ENCODE results near the gene STAM2. TPM values are rescaled to one million over a fixed set of nuclear protein-coding genes. Genes with fewer than 3 reads are reported as not detected.
A peak's percentile ranks its signal among the peaks of the same experiment; 100 is the strongest.

STAM2 gene
- total and polyA plus RNA-seq, 2 of the 13 experiments (the other 11 are each of a cell fraction or from before 2014, with no cell fraction given): 14.7 to 24.1 TPM

DNA sequence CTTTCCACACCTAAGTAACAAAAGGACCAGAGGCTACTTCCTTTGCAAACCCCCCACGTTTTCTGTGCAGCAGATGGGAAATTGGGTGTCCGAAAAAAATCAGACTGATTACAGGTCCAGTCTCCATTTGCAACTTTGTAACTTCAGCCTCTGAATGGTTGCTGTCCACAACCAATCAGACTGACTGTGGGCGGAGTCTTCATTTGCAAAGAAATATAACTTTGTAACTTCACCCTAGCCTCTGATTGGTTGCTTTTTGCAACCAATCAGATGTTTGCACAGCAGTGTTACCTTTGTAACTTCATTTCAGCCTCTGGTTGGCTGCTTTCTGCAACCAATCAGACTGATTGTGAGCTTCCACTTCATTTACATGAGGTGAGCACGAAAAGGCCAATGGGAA lies 48.9 kb downstream of the STAM2 start:
- FAIRE-seq (no peak), ATAC-seq (no peak), DNase-seq (ENCODE audit: low spot score) (no peak)
- WGBS (ENCODE audit: low lambda C conversion rate): 96% methylated on average over 4 of the region's 4 CpGs
- Histone ChIP-seq H3K27me3 (ENCODE audit: control insufficient read depth in 1 of 2, insufficient read depth in 2 of 2, low read length in 2 of 2) (no peaks in the 10 kb centered on the region), H3K4me1 (ENCODE audit: insufficient read depth, low read length) (no peaks in the 10 kb centered on the region), H3K27ac (ENCODE audit: extremely low read length, insufficient read depth, low read length) (no peak overlapping the region), H3K9ac (ENCODE audit: insufficient read depth, low read depth, low read length) (no peak overlapping the region), H3K4me3 (replicated peaks in 1 of 3; ENCODE audit: insufficient read depth in 1 of 3, low read depth in 2 of 3, low read length in 3 of 3) (no peak overlapping the region), H2AFZ (ENCODE audit: low read length) (no peak overlapping the region), H3K36me3 (replicated peaks in 1 of 2; ENCODE audit: control insufficient read depth in 1 of 2, insufficient read depth in 2 of 2, low read length in 2 of 2) (peaks cover 0 to 5% of the 10 kb centered on the region in 2 experiments; a peak in 3 of 5 replicates), H3K4me2 (ENCODE audit: low read depth, low read length) (no peak overlapping the region), H3K9me3 (ENCODE audit: low read length) (no peaks in the 10 kb centered on the region), H3K79me2 (ENCODE audit: insufficient read depth, low read length) (no peaks in the 10 kb centered on the region), H4K20me1 (ENCODE audit: insufficient read depth, low read length) (no peaks in the 10 kb centered on the region)
- CTCF ChIA-PET (ENCODE audit: low intra/inter-chr PET ratio, low total read pairs): no interaction called here
- no TSS peak for BruUV-seq (replicated peaks)
- POLR2A ChIA-PET: no interaction called here
- TF ChIP-seq RFXAP (CRISPR knock-in tag; IDR thresholded peaks at IDR 0.05; ENCODE audit: borderline replicate concordance): no peak
- TF ChIP-seq KDM3A (CRISPR knock-in tag; IDR thresholded peaks at IDR 0.05; ENCODE audit: low read depth): no peak
- 0 out of 2 replicates have a peak, but pooled peaks have one; percentile 28 for TF ChIP-seq NFYC (CRISPR knock-in tag; IDR thresholded peaks at IDR 0.05)
- intact Hi-C loops (cut with micrococcal nuclease; ENCODE audit: unreplicated experiment) (no loop called here), in situ Hi-C loops (cut with HindIII; ENCODE audit: extremely low pct_ligation_motif_present, low pct_unique_long_range_greater_than_20kb) (no loop called here)

DNA sequence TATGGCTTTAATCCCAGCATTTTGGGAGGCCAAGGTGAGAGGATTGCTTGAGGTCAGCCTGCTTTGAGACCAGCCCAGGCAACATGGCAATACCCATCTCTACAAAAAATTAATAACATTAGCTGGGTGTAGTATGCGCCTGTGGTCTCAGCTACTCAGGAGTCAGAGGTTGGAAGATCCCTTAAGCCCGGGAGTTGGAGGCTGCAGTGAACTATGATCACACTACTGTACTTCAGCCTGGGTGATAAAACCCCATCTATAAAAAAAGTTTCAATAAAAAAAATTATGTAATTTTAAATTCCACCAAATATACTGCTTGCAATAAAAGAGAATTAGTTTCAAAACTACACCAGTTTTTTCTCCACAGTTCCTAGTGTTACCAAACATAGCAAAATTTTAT lies 53.4 kb downstream of the STAM2 start:
- ChIA-PET POLR2A (no interaction called here), CTCF (ENCODE audit: low intra/inter-chr PET ratio, low total read pairs) (no interaction called here)
- TF ChIP-seq KLF12 (CRISPR knock-in tag; IDR thresholded peaks at IDR 0.05; ENCODE audit: borderline replicate concordance) (no peak), NR2F6 (IDR thresholded peaks at IDR 0.05) (no peak), NR2F6 (CRISPR knock-in tag; IDR thresholded peaks at IDR 0.05) (no peak), ZNF557 (CRISPR knock-in tag; IDR thresholded peaks at IDR 0.05) (no peak), ZNF563 (CRISPR knock-in tag; IDR thresholded peaks at IDR 0.05) (no peak), RFX5 (IDR thresholded peaks at IDR 0.05; ENCODE audit: low read depth, low read length) (no peak)
- TF ChIP-seq, protein P1, sequence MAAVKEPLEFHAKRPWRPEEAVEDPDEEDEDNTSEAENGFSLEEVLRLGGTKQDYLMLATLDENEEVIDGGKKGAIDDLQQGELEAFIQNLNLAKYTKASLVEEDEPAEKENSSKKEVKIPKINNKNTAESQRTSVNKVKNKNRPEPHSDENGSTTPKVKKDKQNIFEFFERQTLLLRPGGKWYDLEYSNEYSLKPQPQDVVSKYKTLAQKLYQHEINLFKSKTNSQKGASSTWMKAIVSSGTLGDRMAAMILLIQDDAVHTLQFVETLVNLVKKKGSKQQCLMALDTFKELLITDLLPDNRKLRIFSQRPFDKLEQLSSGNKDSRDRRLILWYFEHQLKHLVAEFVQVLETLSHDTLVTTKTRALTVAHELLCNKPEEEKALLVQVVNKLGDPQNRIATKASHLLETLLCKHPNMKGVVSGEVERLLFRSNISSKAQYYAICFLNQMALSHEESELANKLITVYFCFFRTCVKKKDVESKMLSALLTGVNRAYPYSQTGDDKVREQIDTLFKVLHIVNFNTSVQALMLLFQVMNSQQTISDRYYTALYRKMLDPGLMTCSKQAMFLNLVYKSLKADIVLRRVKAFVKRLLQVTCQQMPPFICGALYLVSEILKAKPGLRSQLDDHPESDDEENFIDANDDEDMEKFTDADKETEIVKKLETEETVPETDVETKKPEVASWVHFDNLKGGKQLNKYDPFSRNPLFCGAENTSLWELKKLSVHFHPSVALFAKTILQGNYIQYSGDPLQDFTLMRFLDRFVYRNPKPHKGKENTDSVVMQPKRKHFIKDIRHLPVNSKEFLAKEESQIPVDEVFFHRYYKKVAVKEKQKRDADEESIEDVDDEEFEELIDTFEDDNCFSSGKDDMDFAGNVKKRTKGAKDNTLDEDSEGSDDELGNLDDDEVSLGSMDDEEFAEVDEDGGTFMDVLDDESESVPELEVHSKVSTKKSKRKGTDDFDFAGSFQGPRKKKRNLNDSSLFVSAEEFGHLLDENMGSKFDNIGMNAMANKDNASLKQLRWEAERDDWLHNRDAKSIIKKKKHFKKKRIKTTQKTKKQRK (IDR thresholded peaks at IDR 0.05; ENCODE audit: low read length): no peak
- TF ChIP-seq, protein P2, sequence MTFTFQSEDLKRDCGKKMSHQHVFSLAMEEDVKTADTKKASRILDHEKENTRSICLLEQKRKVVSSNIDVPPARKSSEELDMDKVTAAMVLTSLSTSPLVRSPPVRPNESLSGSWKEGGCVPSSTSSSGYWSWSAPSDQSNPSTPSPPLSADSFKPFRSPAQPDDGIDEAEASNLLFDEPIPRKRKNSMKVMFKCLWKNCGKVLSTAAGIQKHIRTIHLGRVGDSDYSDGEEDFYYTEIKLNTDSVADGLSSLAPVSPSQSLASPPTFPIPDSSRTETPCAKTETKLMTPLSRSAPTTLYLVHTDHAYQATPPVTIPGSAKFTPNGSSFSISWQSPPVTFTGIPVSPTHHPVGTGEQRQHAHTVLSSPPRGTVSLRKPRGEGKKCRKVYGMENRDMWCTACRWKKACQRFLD (CRISPR knock-in tag; IDR thresholded peaks at IDR 0.05; ENCODE audit: borderline replicate concordance): no peak
- H3K4me2 ChIP-seq (ENCODE audit: low read depth, low read length): no peak overlapping the region
- H3K27me3 ChIP-seq (ENCODE audit: control insufficient read depth in 1 of 2, insufficient read depth in 2 of 2, low read length in 2 of 2): no peaks in the 10 kb centered on the region
- H4K20me1 ChIP-seq (ENCODE audit: insufficient read depth, low read length): no peaks in the 10 kb centered on the region
- H2AFZ ChIP-seq (ENCODE audit: low read length): no peak overlapping the region
- no peaks in the 10 kb centered on the region for H3K9me3 ChIP-seq (ENCODE audit: low read length)
- DNase-seq (ENCODE audit: low spot score) (no peak), FAIRE-seq (no peak), ATAC-seq (no peak)
- in situ Hi-C loops (cut with HindIII; ENCODE audit: extremely low pct_ligation_motif_present, low pct_unique_long_range_greater_than_20kb) (no loop called here), intact Hi-C loops (cut with micrococcal nuclease; ENCODE audit: unreplicated experiment) (no loop called here)
- no peak overlapping the region for H3K9ac ChIP-seq (ENCODE audit: insufficient read depth, low read depth, low read length)
- no peaks in the 10 kb centered on the region for H3K79me2 ChIP-seq (ENCODE audit: insufficient read depth, low read length)
- WGBS (ENCODE audit: low lambda C conversion rate): 98% methylated on average over 2 of the region's 2 CpGs
- H3K27ac ChIP-seq (ENCODE audit: extremely low read length, insufficient read depth, low read length): no peak overlapping the region
- no peak overlapping the region for H3K4me3 ChIP-seq (replicated peaks in 1 of 3; ENCODE audit: insufficient read depth in 1 of 3, low read depth in 2 of 3, low read length in 3 of 3)
- peaks cover 0 to 5% of the 10 kb centered on the region in 2 experiments; a peak in 3 of 5 replicates for H3K36me3 ChIP-seq (replicated peaks in 1 of 2; ENCODE audit: control insufficient read depth in 1 of 2, insufficient read depth in 2 of 2, low read length in 2 of 2)
- no TSS peak for BruUV-seq (replicated peaks)
- no peaks in the 10 kb centered on the region for H3K4me1 ChIP-seq (ENCODE audit: insufficient read depth, low read length)
